Activated CD4-positive, alpha-beta T cell treated with anti-CD3 and anti-CD28 coated beads, Interleukin-2, amount 10 ng/mL, durations not matched to agents 24 days and 14 days (primary cell): Measurements from ENCODE around the gene RHOU. TPM values are rescaled to one million over a fixed set of nuclear protein-coding genes. Genes with fewer than 3 reads are reported as not detected.
"Not testable (repeated sequence)": the region's sequence is repeated elsewhere in the genome, so short reads cannot be mapped to it uniquely, and the experiment has no call there.

Source experiments
- DNase-seq: peaks from one replicate; pipeline ENCODE4 v3.0.0; 2022
- H3K27ac Mint-ChIP-seq: one replicate; pipeline ENCODE4 v1.8.0; 2022; ENCODE audit warnings: mild to moderate bottlenecking, mixed read lengths
- H3K27me3 Mint-ChIP-seq: one replicate; pipeline ENCODE4 v1.8.0; 2022; ENCODE audit warnings: mixed read lengths
- H3K36me3 Mint-ChIP-seq: one replicate; pipeline ENCODE4 v1.8.0; 2022; ENCODE audit warnings: low read depth, mild to moderate bottlenecking, mixed read lengths
- H3K4me1 Mint-ChIP-seq: one replicate; pipeline ENCODE4 v1.8.0; 2021; ENCODE audit warnings: mixed read lengths
- H3K4me3 Mint-ChIP-seq: one replicate; pipeline ENCODE4 v1.8.0; 2022; ENCODE audit warnings: mild to moderate bottlenecking, moderate library complexity, mixed read lengths
- H3K9me3 Mint-ChIP-seq: one replicate; pipeline ENCODE4 v1.8.0; 2021; ENCODE audit warnings: mixed read lengths
- intact Hi-C: fragments of 100-400 bp; cut with micrococcal nuclease; formaldehyde crosslinking; loops from one replicate; pipeline ENCODE4 v1.15.1; 2023
- total RNA-seq: library from RNA; stranded (reverse); gene quantifications from 2 replicates; pipeline ENCODE4 v1.2.3, GENCODE V29; 2022

Gene RHOU
- 0.51 and 0.69 TPM in 2 replicates for total RNA-seq

- Mint-ChIP-seq H3K4me3 (peak within 1 kb of the TSS; percentile 81), H3K36me3 (peaks cover 2% of the 10 kb centered on the region), H3K27ac (peak within 1 kb of the TSS; percentile 36), H3K9me3 (no peaks in the 10 kb centered on the region), H3K27me3 (peaks cover 35% of the 10 kb centered on the region), H3K4me1 (peaks cover 6% of the 10 kb centered on the region)
- DNase-seq: peak; percentile 93
- intact Hi-C loops: loop anchor here (1.0 to 5.0 kb wide), 3 partner anchors 59 to 492 kb away; no protein-coding TSS in a partner anchor
These were observed at the start of gene RHOU for GRCh38 chr1:228734881-228735801. Gene RHOU, plus strand, starts transcription at chr1:228735479. Its CDS starts 264 bp downstream, at chr1:228735743.

- H3K27me3 Mint-ChIP-seq: peaks cover 17% of the 10 kb centered on the region
- no peaks in the 10 kb centered on the region for H3K4me1 Mint-ChIP-seq
- H3K36me3 Mint-ChIP-seq: no peaks in the 10 kb centered on the region
- intact Hi-C loops: no loop called here
- no peaks in the 10 kb centered on the region for H3K9me3 Mint-ChIP-seq
- no peak overlapping the region for H3K27ac Mint-ChIP-seq
- no peak overlapping the region for H3K4me3 Mint-ChIP-seq
- peak; percentile 41 for DNase-seq
These were observed 47.7 kb upstream of the RHOU start for GRCh38 chr1:228687587-228687986.

- H3K4me3 Mint-ChIP-seq: no peak overlapping the region
- H3K27ac Mint-ChIP-seq: no peak overlapping the region
- peaks cover 16% of the 10 kb centered on the region for H3K27me3 Mint-ChIP-seq
- peak; percentile 47 for DNase-seq
- H3K4me1 Mint-ChIP-seq: no peaks in the 10 kb centered on the region
- H3K36me3 Mint-ChIP-seq: no peaks in the 10 kb centered on the region
- no peaks in the 10 kb centered on the region for H3K9me3 Mint-ChIP-seq
- intact Hi-C loops: no loop called here
These were observed 46.0 kb upstream of the RHOU start for GRCh38 chr1:228689255-228689654.

GRCh38 chr1:228691211-228691610, 44.1 kb upstream of the RHOU start:
- intact Hi-C loops: no loop called here
- H3K4me1 Mint-ChIP-seq: peaks cover 3% of the 10 kb centered on the region
- H3K36me3 Mint-ChIP-seq: no peaks in the 10 kb centered on the region
- no peaks in the 10 kb centered on the region for H3K9me3 Mint-ChIP-seq
- no peak for DNase-seq
- peaks cover 18% of the 10 kb centered on the region for H3K27me3 Mint-ChIP-seq
- no peak overlapping the region for H3K27ac Mint-ChIP-seq
- no peak overlapping the region for H3K4me3 Mint-ChIP-seq

- H3K4me3 Mint-ChIP-seq: no peak overlapping the region
- DNase-seq: peak; percentile 73
- H3K27ac Mint-ChIP-seq: no peak overlapping the region
- intact Hi-C loops: loop anchor here (1.0 kb wide), 1 partner anchor 535 kb away; no protein-coding TSS in a partner anchor
- H3K27me3 Mint-ChIP-seq: peaks cover 21% of the 10 kb centered on the region
- H3K36me3 Mint-ChIP-seq: no peaks in the 10 kb centered on the region
- peaks cover 3% of the 10 kb centered on the region for H3K4me1 Mint-ChIP-seq
- H3K9me3 Mint-ChIP-seq: no peaks in the 10 kb centered on the region
These were observed 43.4 kb upstream of the RHOU start for GRCh38 chr1:228691926-228692325.

- intact Hi-C loops, H3K9me3 Mint-ChIP-seq, H3K27ac Mint-ChIP-seq: not testable (repeated sequence)
These were observed 40.8 kb upstream of the RHOU start for GRCh38 chr1:228694447-228694846.

GRCh38 chr1:228695015-228695955, 40.0 kb upstream of the RHOU start:
- H3K4me3 Mint-ChIP-seq: no peak overlapping the region
- intact Hi-C loops: no loop called here
- no peaks in the 10 kb centered on the region for H3K9me3 Mint-ChIP-seq
- H3K4me1 Mint-ChIP-seq: peaks cover 3% of the 10 kb centered on the region
- no peaks in the 10 kb centered on the region for H3K36me3 Mint-ChIP-seq
- H3K27me3 Mint-ChIP-seq: peaks cover 11% of the 10 kb centered on the region
- peak; percentile 55 for DNase-seq
- no peak overlapping the region for H3K27ac Mint-ChIP-seq

More at GRCh38 chr1:228694447-228694846, 40.8 kb upstream of the RHOU start:
- H3K4me1 Mint-ChIP-seq, H3K36me3 Mint-ChIP-seq, H3K4me3 Mint-ChIP-seq: not testable (repeated sequence)
- DNase-seq: peak; percentile 30
- H3K27me3 Mint-ChIP-seq: peaks cover 12% of the 10 kb centered on the region

- no peaks in the 10 kb centered on the region for H3K36me3 Mint-ChIP-seq
- H3K9me3 Mint-ChIP-seq: no peaks in the 10 kb centered on the region
- H3K4me1 Mint-ChIP-seq: peaks cover 3% of the 10 kb centered on the region
- intact Hi-C loops: no loop called here
- peaks cover 13% of the 10 kb centered on the region for H3K27me3 Mint-ChIP-seq
- no peak overlapping the region for H3K4me3 Mint-ChIP-seq
- no peak overlapping the region for H3K27ac Mint-ChIP-seq
- DNase-seq: peak; percentile 35
These were observed 37.9 kb upstream of the RHOU start for GRCh38 chr1:228697207-228698016.

- H3K27ac Mint-ChIP-seq: no peak overlapping the region
These were observed 37.3 kb upstream of the RHOU start for GRCh38 chr1:228698017-228698329.

GRCh38 chr1:228702433-228702832, 32.8 kb upstream of the RHOU start:
- H3K27me3 Mint-ChIP-seq: peaks cover 9% of the 10 kb centered on the region
- no peak overlapping the region for H3K27ac Mint-ChIP-seq
- H3K9me3 Mint-ChIP-seq: no peaks in the 10 kb centered on the region
- H3K4me1 Mint-ChIP-seq: no peaks in the 10 kb centered on the region
- no peaks in the 10 kb centered on the region for H3K36me3 Mint-ChIP-seq
- intact Hi-C loops: no loop called here
- H3K4me3 Mint-ChIP-seq: no peak overlapping the region
- DNase-seq: peak; percentile 27

More at GRCh38 chr1:228698017-228698329, 37.3 kb upstream of the RHOU start:
- Mint-ChIP-seq H3K27me3 (peaks cover 13% of the 10 kb centered on the region), H3K4me1 (peaks cover 3% of the 10 kb centered on the region), H3K9me3 (no peaks in the 10 kb centered on the region), H3K4me3 (no peak overlapping the region), H3K36me3 (no peaks in the 10 kb centered on the region)
- intact Hi-C loops: no loop called here
- DNase-seq: no peak

GRCh38 chr1:228706305-228706704, 29.0 kb upstream of the RHOU start:
- Mint-ChIP-seq H3K27ac (no peak overlapping the region), H3K36me3 (no peaks in the 10 kb centered on the region), H3K9me3 (no peaks in the 10 kb centered on the region), H3K4me1 (no peaks in the 10 kb centered on the region), H3K4me3 (no peak overlapping the region), H3K27me3 (peaks cover 5% of the 10 kb centered on the region)
- DNase-seq: no peak
- intact Hi-C loops: no loop called here

GRCh38 chr1:228717081-228717480, 18.2 kb upstream of the RHOU start:
- Mint-ChIP-seq H3K4me3 (no peak overlapping the region), H3K27ac (no peak overlapping the region), H3K4me1 (no peaks in the 10 kb centered on the region), H3K36me3 (no peaks in the 10 kb centered on the region), H3K27me3 (peaks cover 26% of the 10 kb centered on the region), H3K9me3 (no peaks in the 10 kb centered on the region)
- no peak for DNase-seq
- intact Hi-C loops: no loop called here

GRCh38 chr1:228721407-228721806, 13.9 kb upstream of the RHOU start:
- Mint-ChIP-seq H3K27ac (no peak overlapping the region), H3K27me3 (peaks cover 16% of the 10 kb centered on the region), H3K4me1 (no peaks in the 10 kb centered on the region), H3K4me3 (no peak overlapping the region), H3K9me3 (no peaks in the 10 kb centered on the region), H3K36me3 (no peaks in the 10 kb centered on the region)
- DNase-seq: no peak
- intact Hi-C loops: no loop called here
